ENCODE measurements around the gene ATAD2B. TPM values are rescaled to one million over a fixed set of nuclear protein-coding genes. Genes with fewer than 3 reads are reported as not detected.

The ATAD2B gene
- total and polyA plus RNA-seq, 2 of the 8 experiments (the other 6 are each of a cell fraction or from before 2014, with no cell fraction given): 3.4 to 16.1 TPM

- WGBS, 2 experiments (ENCODE audit: extremely low coverage in 1 of 2, insufficient coverage in 1 of 2, insufficient read length in 1 of 2, insufficient replicate concordance in 2 of 2, low coverage in 1 of 2, low lambda C conversion rate in 2 of 2, missing lambda C conversion rate in 1 of 2): 96% methylated on average over 4 of the region's 4 CpGs; no CpG with 5 or more reads in 1 of the 2 experiments
- DNase-seq (ENCODE audit: low read depth in 1 of 2, low spot score in 2 of 2) (no peak), FAIRE-seq (no peak)
- H2BK12ac ChIP-seq (ENCODE audit: low read depth, low read length): no peak overlapping the region
- H3K27me3 ChIP-seq (replicated peaks in 1 of 4; ENCODE audit: control insufficient read depth in 3 of 4, extremely low read depth in 1 of 4, insufficient read depth in 3 of 4, low read length in 3 of 4): no peaks in the 10 kb centered on the region
- no peak overlapping the region for H4K8ac ChIP-seq (ENCODE audit: extremely low read depth, insufficient read depth, low read length)
- no peak overlapping the region for H3K23ac ChIP-seq (ENCODE audit: insufficient read length)
- no peak overlapping the region for H2BK15ac ChIP-seq (ENCODE audit: low read length)
- no peak for TF ChIP-seq POLR2A (IDR thresholded peaks at IDR 0.05; ENCODE audit: control extremely low read depth in 1 of 2, low read depth in 2 of 2, low read length in 2 of 2)
- TF ChIP-seq SP1 (IDR thresholded peaks at IDR 0.05; ENCODE audit: low read depth, low read length): no peak
- TF ChIP-seq NANOG (IDR thresholded peaks at IDR 0.05; ENCODE audit: insufficient read depth, low read depth, low read length, poor library complexity, severe bottlenecking): no peak
- no peak for TF ChIP-seq HDAC6 (IDR thresholded peaks at IDR 0.05; ENCODE audit: low read depth, low read length)
- TF ChIP-seq SRF (IDR thresholded peaks at IDR 0.05; ENCODE audit: low read depth, low read length): no peak
- no peak for TF ChIP-seq CTCF (IDR thresholded peaks at IDR 0.05; ENCODE audit: control extremely low read depth in 1 of 3, insufficient read depth in 1 of 3, low read depth in 1 of 3, low read length in 3 of 3)
- TF ChIP-seq SAP30 (IDR thresholded peaks at IDR 0.05; ENCODE audit: insufficient read depth, insufficient replicate concordance, low read length): no peak
- H2BK120ac ChIP-seq (replicated peaks; ENCODE audit: low read depth, low read length): no peak overlapping the region
- no peak overlapping the region for H3K14ac ChIP-seq (ENCODE audit: insufficient read length)
- H3K4me1 ChIP-seq (replicated peaks in 1 of 4; ENCODE audit: control insufficient read depth in 3 of 4, insufficient read depth in 4 of 4, low read length in 3 of 4): no peaks in the 10 kb centered on the region
- H3K23me2 ChIP-seq (ENCODE audit: low read depth, low read length): no peaks in the 10 kb centered on the region
- no peak overlapping the region for H2AK5ac ChIP-seq (ENCODE audit: low read depth, low read length)
- no peak overlapping the region for H3K4me2 ChIP-seq (ENCODE audit: insufficient read depth in 1 of 2, low read depth in 2 of 2, low read length in 2 of 2)
- H3K18ac ChIP-seq (ENCODE audit: extremely low read depth, low read length): no peak overlapping the region
- POLR2A ChIA-PET (ENCODE audit: partially characterized antibody): interaction anchor here (0.5 to 1.5 kb wide), 2 partner anchors 28 to 40 kb away, joined by 3 read pairs; partner anchors contain the start of gene UBXN2A
- H3K4me3 ChIP-seq (ENCODE audit: extremely low read depth in 1 of 4, insufficient read depth in 2 of 4, low read depth in 3 of 4, low read length in 4 of 4): no peak overlapping the region
- no peak overlapping the region for H2BK20ac ChIP-seq (ENCODE audit: low read length)
- H3K4ac ChIP-seq (replicated peaks; ENCODE audit: insufficient read length, low read depth, low read length): no peak overlapping the region
- H2AFZ ChIP-seq (ENCODE audit: low read length): no peak overlapping the region
- peaks cover 2% of the 10 kb centered on the region; the same call in 1 of the 2 replicates for H3K79me1 ChIP-seq (ENCODE audit: low read depth, low read length)
- H3K79me2 ChIP-seq (ENCODE audit: control insufficient read depth in 1 of 2, insufficient read depth in 2 of 2, low read length in 2 of 2): no peaks in the 10 kb centered on the region
- peaks cover 0 to 7% (median 2%) of the 10 kb centered on the region in 4 experiments; a peak in 3 of 8 replicates for H3K36me3 ChIP-seq (ENCODE audit: control insufficient read depth in 2 of 4, insufficient read depth in 4 of 4, low read length in 3 of 4)
- H4K91ac ChIP-seq (replicated peaks; ENCODE audit: insufficient read length, low read length): no peak overlapping the region
- no peak overlapping the region for H3K9ac ChIP-seq (replicated peaks in 1 of 4; ENCODE audit: extremely low read depth in 1 of 4, low read depth in 3 of 4, low read length in 3 of 4)
- H3K56ac ChIP-seq (replicated peaks; ENCODE audit: insufficient read length, low read depth, low read length): no peak overlapping the region
- no peaks in the 10 kb centered on the region for H3K9me3 ChIP-seq (ENCODE audit: insufficient read depth in 2 of 2, low read depth in 1 of 2, low read length in 1 of 2)
- CTCF ChIA-PET (ENCODE audit: partially characterized antibody): no interaction called here
- no peak overlapping the region for H2BK5ac ChIP-seq (ENCODE audit: low read depth, low read length)
- peaks cover 0 to 5% of the 10 kb centered on the region in 2 experiments for H4K20me1 ChIP-seq (replicated peaks in 1 of 2; ENCODE audit: control insufficient read depth in 1 of 2, insufficient read depth in 2 of 2, low read length in 2 of 2)
- no peak overlapping the region for H4K5ac ChIP-seq (ENCODE audit: insufficient read length, low read depth, low read length)
- H3K27ac ChIP-seq (ENCODE audit: low read depth, low read length): no peak overlapping the region
Measured at GRCh38 chr2:23967846-23968245, 40.9 kb upstream of the ATAD2B start.

All from H1 (cell line).